Thyroid gland (tissue), 4 donors: Measurements from ENCODE around the gene RNF19B. TPM values are rescaled to one million over a fixed set of nuclear protein-coding genes. Genes with fewer than 3 reads are reported as not detected.

Experiments used
- DNase-seq, 2 donors: peaks; one replicate each; pipeline ENCODE4 v3.0.0-alpha.2; 2019
- H3K27ac ChIP-seq, 3 donors: fragments of 200-600 bp; sonication (generic); 1 replicate in 2 of 3; 2 replicates in 1 of 3; pipeline ENCODE4 v1.5.1; 2016 to 2019; ENCODE audit warnings: mild to moderate bottlenecking in 1 of 3, moderate library complexity in 1 of 3
- H3K27me3 ChIP-seq: fragments of 200-600 bp; sonication (generic); one replicate; pipeline ENCODE4 v1.5.1; 2019
- H3K36me3 ChIP-seq, 2 donors: fragments of 200-600 bp; sonication (generic); one replicate each; pipeline ENCODE4 v1.5.1; 2016 to 2019
- H3K4me1 ChIP-seq, 2 donors: fragments of 200-600 bp; sonication (generic); one replicate each; pipeline ENCODE4 v1.5.1; 2017 to 2019
- H3K4me3 ChIP-seq, 3 donors: fragments of 200-600 bp; sonication (generic); replicated peaks in 1 of 3; 1 replicate in 2 of 3; 2 replicates in 1 of 3; pipeline ENCODE4 v1.5.1; 2016; ENCODE audit warnings: mild to moderate bottlenecking in 1 of 3
- H3K9me3 ChIP-seq: fragments of 200-600 bp; sonication (generic); one replicate; pipeline ENCODE4 v1.5.1; 2017
- CTCF ChIP-seq, 6 experiments: fragments of 200-600 bp in 3 of 6; fragments of 450-650 bp in 3 of 6; sonication (generic) in 3 of 6; IDR thresholded peaks; one replicate each; pipeline ENCODE4 v1.5.1; 2016 to 2019; ENCODE audit warnings: antibody characterized with exemption in 6 of 6, mild to moderate bottlenecking in 2 of 6, inconsistent platforms in 1 of 6, moderate library complexity in 1 of 6
- POLR2A ChIP-seq, 2 donors: fragments of 450-650 bp; IDR thresholded peaks; one replicate each; pipeline ENCODE4 v1.6.1; 2017; ENCODE audit warnings: antibody characterized with exemption in 2 of 2, mild to moderate bottlenecking in 2 of 2, moderate library complexity in 1 of 2
- WGBS, 2 donors: methylation state at CpG; one replicate each; pipeline ENCODE4 v1.1.5; 2017; 5-methylcytosine and 5-hydroxymethylcytosine counted together
- intact Hi-C: fragments of 100-400 bp; cut with DNase I; formaldehyde crosslinking; loops from one replicate; pipeline ENCODE4 v1.15.1; 2023
- total RNA-seq, 4 donors: library from RNA; depleted of rRNA; stranded (reverse); fragments of >200 nt; gene quantifications; one replicate each; pipeline ENCODE4 v1.2.3, GENCODE V29; 2016

RNF19B gene
- total RNA-seq, 4 donors from 2014 or later = 13.6 to 24.6 (median 22.4) TPM

DNA sequence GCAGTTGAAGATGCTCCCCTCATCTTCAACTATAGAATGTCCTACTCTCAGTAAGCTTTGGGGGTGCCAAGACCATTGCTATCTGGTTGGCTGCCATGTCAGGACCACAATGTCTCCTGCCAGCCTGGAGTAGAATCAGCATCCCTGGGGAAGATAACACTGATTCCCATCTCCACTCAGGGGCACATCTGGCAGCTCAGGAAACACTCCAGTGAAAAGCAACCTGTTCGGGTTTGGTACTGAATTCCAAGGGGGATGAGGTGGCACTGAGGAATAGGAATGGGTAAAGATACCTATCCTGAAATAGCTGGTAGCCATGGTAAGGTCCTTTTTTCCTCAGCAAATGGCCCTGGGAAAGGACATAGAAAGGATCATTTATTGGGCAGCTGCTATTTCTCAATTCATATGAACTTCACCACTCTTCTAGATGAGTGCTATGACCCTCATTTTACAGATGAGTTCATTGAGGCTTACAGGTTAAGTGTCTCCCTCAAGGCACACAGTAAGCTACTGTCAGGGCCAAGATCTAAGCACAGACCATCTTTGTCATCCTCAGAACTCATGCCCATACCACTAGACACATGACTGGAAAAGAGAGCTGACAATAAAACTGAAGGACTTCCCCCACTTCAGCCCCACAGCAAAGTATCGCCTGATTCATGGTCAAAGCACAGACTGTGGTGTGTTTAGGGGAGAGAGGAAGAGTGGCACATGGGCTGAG lies 40.7 kb upstream of the RNF19B start:
- DNase-seq = no peak
- Histone ChIP-seq H3K9me3 (no peaks in the 10 kb centered on the region), H3K36me3 (peaks cover 0 to 13% of the 10 kb centered on the region in 2 donors), H3K27ac (no peak overlapping the region), H3K4me1 (peaks cover 13 to 65% of the 10 kb centered on the region in 2 donors), H3K27me3 (no peaks in the 10 kb centered on the region), H3K4me3 (no peak overlapping the region)
- TF ChIP-seq CTCF (IDR thresholded peaks at IDR 0.05) (no peak), POLR2A (IDR thresholded peaks at IDR 0.05) (no peak)
- intact Hi-C loops = no loop called here
- 89 to 91% methylated on average over 2 of the region's 2 CpGs for WGBS, 2 donors

- no peak for DNase-seq
- no peak for TF ChIP-seq POLR2A (IDR thresholded peaks at IDR 0.05)
- Histone ChIP-seq H3K9me3 (no peaks in the 10 kb centered on the region), H3K27ac (no peak overlapping the region), H3K4me3 (no peak overlapping the region), H3K36me3 (peaks cover 0 to 13% of the 10 kb centered on the region in 2 donors), H3K27me3 (no peaks in the 10 kb centered on the region), H3K4me1 (peaks cover 13 to 62% of the 10 kb centered on the region in 2 donors)
- intact Hi-C loops = no loop called here
- WGBS, 2 donors = 86 to 91% methylated on average over 2 of the region's 2 CpGs
Observed at GRCh38 chr1:33004613-33005012, 40.0 kb upstream of the RNF19B start.

DNA sequence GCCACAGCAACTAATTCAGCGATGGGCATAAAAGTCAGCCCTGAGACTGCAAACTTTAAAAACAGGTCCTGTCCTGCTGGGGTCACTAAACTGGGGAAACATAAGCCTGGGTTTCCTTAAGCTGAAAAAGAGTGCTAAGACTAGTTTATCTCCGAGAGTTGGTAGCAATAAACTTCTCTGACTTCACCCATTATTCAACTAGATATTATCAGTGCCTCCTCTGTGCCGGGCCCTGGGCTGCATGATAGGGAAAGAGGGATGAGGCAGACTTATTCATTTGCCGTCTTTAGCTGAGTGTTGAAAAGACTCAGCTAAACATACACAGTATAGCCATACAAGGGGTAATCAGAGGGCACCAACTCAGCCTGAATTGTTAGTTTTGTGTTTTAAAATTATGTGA lies 39.0 kb upstream of the RNF19B start:
- Histone ChIP-seq H3K4me1 (peaks cover 23 to 62% of the 10 kb centered on the region in 2 donors), H3K27ac (no peak overlapping the region), H3K4me3 (no peak overlapping the region), H3K9me3 (no peaks in the 10 kb centered on the region), H3K36me3 (peaks cover 0 to 8% of the 10 kb centered on the region in 2 donors), H3K27me3 (no peaks in the 10 kb centered on the region)
- no peak for DNase-seq
- TF ChIP-seq CTCF (IDR thresholded peaks at IDR 0.05) (no peak), POLR2A (IDR thresholded peaks at IDR 0.05) (no peak)
- intact Hi-C loops = no loop called here
- WGBS, 2 donors = 88 to 90% methylated on average over 4 of the region's 4 CpGs

- intact Hi-C loops = no loop called here
Observed at GRCh38 chr1:33002006-33002405, 37.4 kb upstream of the RNF19B start.

DNA sequence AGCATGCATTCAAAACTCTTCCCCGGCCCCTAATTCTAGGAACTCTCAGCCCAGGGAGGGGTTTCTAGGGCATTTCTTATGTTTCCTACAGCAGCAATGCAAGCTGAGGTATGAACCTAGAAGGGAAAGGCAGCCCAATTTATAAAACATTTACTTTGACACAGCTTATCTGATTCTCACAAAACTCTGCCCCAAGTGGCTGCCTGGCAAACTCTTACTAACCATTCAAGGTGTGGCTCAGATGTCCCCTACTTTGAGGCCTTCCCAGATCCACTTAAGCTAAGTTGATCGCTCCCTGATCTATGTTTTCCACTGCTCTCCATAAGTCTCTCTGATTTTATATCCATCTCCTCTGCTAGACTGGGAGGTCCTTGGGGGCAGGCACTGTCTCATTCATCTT lies 36.7 kb upstream of the RNF19B start:
- no peaks in the 10 kb centered on the region for H3K9me3 ChIP-seq
- intact Hi-C loops = no loop called here
- no peaks in the 10 kb centered on the region for H3K27me3 ChIP-seq
- H3K4me1 ChIP-seq = peaks cover 29 to 69% of the 10 kb centered on the region in 2 donors
- 94% methylated on average over 2 of the region's 2 CpGs for WGBS, 2 donors
- H3K27ac ChIP-seq = peak overlapping the region; percentile 52 to 79 (median 56)
- H3K4me3 ChIP-seq = no peak overlapping the region
- TF ChIP-seq CTCF (IDR thresholded peaks at IDR 0.05) (peak in 3 of 6 experiments; percentile 19 to 24 (median 24)), POLR2A (IDR thresholded peaks at IDR 0.05) (no peak)
- no peaks in the 10 kb centered on the region for H3K36me3 ChIP-seq
- DNase-seq = peak; percentile 35 to 37

More at GRCh38 chr1:33002006-33002405, 37.4 kb upstream of the RNF19B start:
- H3K9me3 ChIP-seq = no peaks in the 10 kb centered on the region
- H3K27ac ChIP-seq = peak overlapping the region in 1 of 3 donors; percentile 56
- H3K27me3 ChIP-seq = no peaks in the 10 kb centered on the region
- H3K4me1 ChIP-seq = peaks cover 26 to 62% of the 10 kb centered on the region in 2 donors
- no peaks in the 10 kb centered on the region for H3K36me3 ChIP-seq
- DNase-seq = no peak
- H3K4me3 ChIP-seq = no peak overlapping the region
- TF ChIP-seq CTCF (IDR thresholded peaks at IDR 0.05) (no peak), POLR2A (IDR thresholded peaks at IDR 0.05) (no peak)
- WGBS, 2 donors = 89 to 90% methylated on average over 4 of the region's 4 CpGs
